Common myeloid progenitor, CD34-positive (primary cell): ENCODE data around the gene DNMT3A.

Experiments
- CTCF ChIA-PET: fragments of 350-600 bp; sonication (Branson Sonifier 250); formaldehyde crosslinking; loops from one replicate; lab custom pipeline; 2021; ENCODE audit warnings: antibody characterized with exemption; lab: Charles Lee
- POLR2A ChIA-PET: fragments of 350-600 bp; sonication (Branson Sonifier 250); formaldehyde crosslinking; loops from one replicate; lab custom pipeline; 2021; ENCODE audit warnings: antibody characterized with exemption; lab: Charles Lee
- DNase-seq, 3 donors: peaks; one replicate each; pipeline versions ENCODE4 v3.0.0 to v3.0.0-alpha.2; 2013
- H3K27ac ChIP-seq, 2 experiments: 1 replicate in 1 of 2; 2 replicates in 1 of 2; pipeline ENCODE4 v1.7.0; 2013; ENCODE audit warnings: inconsistent platforms in 2 of 2, low read length in 2 of 2, mild to moderate bottlenecking in 2 of 2, low read depth in 1 of 2, moderate library complexity in 1 of 2; ENCODE audit not compliant: severe bottlenecking in 2 of 2, insufficient read depth in 1 of 2, poor library complexity in 1 of 2
- H3K27me3 ChIP-seq, 5 experiments: replicated peaks in 2 of 5; 1 replicate in 3 of 5; 2 replicates in 2 of 5; pipeline versions ENCODE4 v1.6.1 to v1.7.0; 2013; ENCODE audit warnings: low read length in 4 of 5, mild to moderate bottlenecking in 2 of 5, moderate library complexity in 2 of 5, inconsistent platforms in 1 of 5; ENCODE audit not compliant: insufficient read depth in 5 of 5, control insufficient read depth in 4 of 5
- H3K36me3 ChIP-seq, 4 experiments: 1 replicate in 2 of 4; 2 replicates in 2 of 4; pipeline versions ENCODE4 v1.6.1 to v1.7.0; 2013; ENCODE audit warnings: low read length in 3 of 4, control low read depth in 1 of 4, mild to moderate bottlenecking in 1 of 4; ENCODE audit not compliant: control insufficient read depth in 4 of 4, insufficient read depth in 4 of 4
- H3K4me1 ChIP-seq, 4 experiments: 1 replicate in 3 of 4; 2 replicates in 1 of 4; pipeline versions ENCODE4 v1.6.1 to v1.7.1; 2013; ENCODE audit warnings: low read length in 3 of 4, mild to moderate bottlenecking in 3 of 4, control low read depth in 1 of 4, inconsistent platforms in 1 of 4, moderate library complexity in 1 of 4; ENCODE audit not compliant: control insufficient read depth in 4 of 4, insufficient read depth in 4 of 4; ENCODE audit errors: control extremely low read depth in 1 of 4
- H3K4me3 ChIP-seq, 7 experiments: 1 replicate in 4 of 7; 2 replicates in 3 of 7; pipeline versions ENCODE4 v1.5.1 to v1.7.0; 2013; ENCODE audit warnings: mild to moderate bottlenecking in 7 of 7, low read length in 6 of 7, moderate library complexity in 6 of 7, inconsistent platforms in 2 of 7, low read depth in 2 of 7, control low read depth in 1 of 7; ENCODE audit not compliant: insufficient read depth in 4 of 7, control insufficient read depth in 1 of 7; ENCODE audit errors: extremely low read depth in 1 of 7
- H3K9me3 ChIP-seq, 5 experiments: 1 replicate in 4 of 5; 2 replicates in 1 of 5; pipeline versions ENCODE4 v1.6.1 to v1.7.1; 2013; ENCODE audit warnings: low read length in 4 of 5, mild to moderate bottlenecking in 2 of 5, inconsistent platforms in 1 of 5, low read depth in 1 of 5, moderate library complexity in 1 of 5; ENCODE audit not compliant: control insufficient read depth in 4 of 5, insufficient read depth in 2 of 5; ENCODE audit errors: control extremely low read depth in 1 of 5
- WGBS: methylation state at CpG from one replicate; pipeline ENCODE4 v1.1.5; 2013; ENCODE audit not compliant: insufficient coverage; 5-methylcytosine and 5-hydroxymethylcytosine counted together

Gene DNMT3A

GRCh38 chr2:25295621-25296020 is 46.1 kb downstream of the DNMT3A start:
- Histone ChIP-seq H3K27ac (peak overlapping the region in 1 of 2 experiments; percentile 14), H3K27me3 (no peaks in the 10 kb centered on the region), H3K36me3 (peaks cover 5 to 20% (median 13%) of the 10 kb centered on the region in 4 experiments), H3K4me1 (peaks cover 7 to 76% (median 55%) of the 10 kb centered on the region in 4 experiments), H3K4me3 (peak overlapping the region in 1 of 7 experiments; percentile 45), H3K9me3 (no peaks in the 10 kb centered on the region)
- ChIA-PET POLR2A (interaction anchor here (0.6 to 2.1 kb wide), 2 partner anchors 44 to 254 kb away, joined by 11 to 18 read pairs; no protein-coding TSS in a partner anchor), CTCF (interaction anchor here (1.5 to 9.1 kb wide), 4 partner anchors 10 to 67 kb away, joined by 3 to 112 read pairs (median 14); no protein-coding TSS in a partner anchor)
- no peak for DNase-seq
- 81% methylated on average over 7 of the region's 7 CpGs for WGBS

DNA sequence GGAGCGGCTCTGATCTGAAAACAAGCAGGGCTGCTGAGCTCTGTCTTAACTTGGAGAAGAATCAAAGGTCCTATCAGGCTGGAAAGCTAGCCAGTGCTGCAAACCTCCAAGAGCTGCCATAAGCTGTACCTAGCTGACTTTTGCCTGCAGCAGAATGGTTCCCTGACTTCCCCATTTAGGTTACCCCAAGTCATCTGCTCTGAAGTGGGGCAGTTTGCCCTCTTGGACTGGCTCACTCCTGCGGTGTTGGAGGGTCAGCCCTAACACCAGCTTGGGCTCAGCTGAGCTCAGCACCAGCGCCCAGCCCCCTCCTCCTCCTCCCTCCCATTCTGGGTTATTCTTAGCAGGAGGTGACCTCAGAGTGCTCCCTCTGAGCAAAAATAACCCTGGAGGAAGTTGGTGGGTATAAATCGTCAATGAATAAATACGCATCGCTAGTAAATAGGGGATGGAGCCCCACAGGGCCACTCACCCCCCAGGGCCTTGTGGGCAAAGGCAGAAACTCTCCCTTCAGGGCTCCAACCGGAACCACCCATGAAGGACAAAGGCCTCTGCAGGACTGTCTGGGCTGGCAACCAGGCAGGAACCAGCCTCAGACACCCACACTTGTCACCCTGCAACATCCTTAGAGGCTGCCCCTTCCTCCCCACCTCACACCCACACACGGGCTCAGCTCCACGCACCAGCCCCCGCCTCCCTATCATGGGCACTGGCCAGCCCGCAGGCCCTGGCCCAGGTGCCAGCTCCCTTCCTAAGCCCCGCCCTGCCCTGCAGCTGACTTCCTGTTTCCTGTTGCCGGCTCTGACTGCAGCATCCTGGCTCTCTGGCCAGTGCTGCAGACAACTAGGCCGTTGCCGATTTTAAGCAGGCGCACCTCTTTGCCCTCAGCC is 46.9 kb downstream of the DNMT3A start:
- 2% methylated on average over 13 of the region's 16 CpGs for WGBS
- CTCF ChIA-PET: interaction anchor here (0.6 to 9.1 kb wide), 7 partner anchors 11 to 45 kb away, joined by 3 to 112 read pairs (median 3); no protein-coding TSS in a partner anchor
- POLR2A ChIA-PET: interaction anchor here (0.6 to 2.1 kb wide), 7 partner anchors 9 to 254 kb away, joined by 3 to 18 read pairs (median 4); no protein-coding TSS in a partner anchor
- H3K4me3 ChIP-seq: peak overlapping the region; percentile 7 to 50 (median 16)
- peak overlapping the region in 1 of 2 experiments; percentile 49 for H3K27ac ChIP-seq
- no peaks in the 10 kb centered on the region for H3K27me3 ChIP-seq
- no peaks in the 10 kb centered on the region for H3K9me3 ChIP-seq
- H3K36me3 ChIP-seq: peaks cover under 1 to 16% (median 11%) of the 10 kb centered on the region in 4 experiments
- DNase-seq: peak; percentile 59 to 91 (median 85)
- peaks cover 7 to 78% (median 63%) of the 10 kb centered on the region in 4 experiments for H3K4me1 ChIP-seq

DNA sequence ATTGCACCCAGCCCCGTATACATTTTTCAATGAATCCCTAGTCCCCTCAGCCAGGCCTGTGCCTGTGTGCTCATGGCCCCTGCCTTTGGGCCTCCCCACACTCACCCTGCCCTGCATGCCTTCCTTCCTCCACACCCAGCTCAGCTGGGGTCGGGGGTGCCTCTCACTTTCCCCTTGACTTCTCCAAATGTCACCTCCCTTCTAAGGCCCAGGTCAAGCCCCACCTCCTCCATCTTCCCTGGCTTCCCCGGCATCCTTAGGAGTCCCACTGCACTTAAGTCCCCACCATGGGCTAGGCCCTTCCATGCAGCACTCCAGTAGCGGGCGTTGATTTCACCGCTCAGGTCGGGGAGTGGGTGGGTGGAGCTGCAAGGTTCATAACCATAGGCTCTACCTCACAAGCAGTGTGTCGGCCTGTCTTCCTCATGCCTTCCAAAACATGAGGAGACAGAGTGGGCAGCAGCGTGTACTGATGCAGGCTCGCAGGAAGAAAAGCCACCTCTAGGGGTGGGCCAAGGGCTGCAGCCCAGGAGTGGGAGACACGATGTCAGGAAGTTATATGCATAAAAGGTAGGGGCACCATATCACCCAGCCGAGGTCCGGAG is 47.7 kb downstream of the DNMT3A start:
- H3K4me1 ChIP-seq: peaks cover 7 to 75% (median 70%) of the 10 kb centered on the region in 4 experiments
- H3K4me3 ChIP-seq: peak overlapping the region in 4 of 7 experiments; percentile 4 to 45 (median 11)
- DNase-seq: no peak
- ChIA-PET POLR2A (interaction anchor here (0.6 to 2.1 kb wide), 6 partner anchors 9 to 88 kb away, joined by 3 to 18 read pairs (median 4); no protein-coding TSS in a partner anchor), CTCF (interaction anchor here (0.6 to 9.1 kb wide), 7 partner anchors 11 to 44 kb away, joined by 3 to 112 read pairs (median 3); no protein-coding TSS in a partner anchor)
- peak overlapping the region in 1 of 2 experiments; percentile 46 for H3K27ac ChIP-seq
- 16% methylated on average over 9 of the region's 13 CpGs for WGBS
- H3K9me3 ChIP-seq: no peaks in the 10 kb centered on the region
- peaks cover 0 to 10% (median 6%) of the 10 kb centered on the region in 4 experiments for H3K36me3 ChIP-seq
- H3K27me3 ChIP-seq: no peaks in the 10 kb centered on the region

DNA sequence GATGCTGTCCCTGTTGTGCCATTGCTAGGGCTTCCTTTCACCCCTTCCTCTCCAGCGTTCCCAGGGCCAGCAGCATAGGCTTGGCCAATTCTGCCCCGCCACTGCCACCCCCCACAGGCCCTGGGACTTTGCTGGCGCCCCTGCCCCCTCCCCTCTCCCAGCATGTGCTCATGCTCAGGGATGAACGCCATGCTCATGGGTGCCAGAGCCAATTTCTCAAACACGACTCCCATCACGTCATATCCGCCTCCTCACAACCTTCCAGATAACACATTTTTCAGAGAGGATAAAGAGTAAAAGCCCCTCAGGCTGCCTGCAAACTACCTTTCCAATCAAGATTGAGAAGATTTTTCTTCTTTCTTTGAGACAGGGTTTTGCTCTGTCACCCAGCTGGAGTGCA is 48.6 kb downstream of the DNMT3A start:
- H3K4me1 ChIP-seq: peaks cover 7 to 80% (median 69%) of the 10 kb centered on the region in 4 experiments
- ChIA-PET CTCF (interaction anchor here (0.6 to 9.1 kb wide), 3 partner anchors 12 to 38 kb away, joined by 3 to 112 read pairs (median 24); no protein-coding TSS in a partner anchor), POLR2A (no interaction called here)
- peak overlapping the region in 1 of 2 experiments; percentile 5 for H3K27ac ChIP-seq
- DNase-seq: no peak
- no peak overlapping the region for H3K4me3 ChIP-seq
- H3K27me3 ChIP-seq: no peaks in the 10 kb centered on the region
- 78% methylated on average over 7 of the region's 7 CpGs for WGBS
- H3K36me3 ChIP-seq: peaks cover 0 to 4% (median 3%) of the 10 kb centered on the region in 4 experiments
- no peaks in the 10 kb centered on the region for H3K9me3 ChIP-seq

- Histone ChIP-seq H3K27me3 (no peaks in the 10 kb centered on the region), H3K4me1 (peaks cover 7 to 80% (median 66%) of the 10 kb centered on the region in 4 experiments), H3K9me3 (no peaks in the 10 kb centered on the region), H3K27ac (peak overlapping the region in 1 of 2 experiments; percentile 5), H3K4me3 (no peak overlapping the region), H3K36me3 (peaks cover 0 to 4% (median under 1%) of the 10 kb centered on the region in 4 experiments)
- 91% methylated on average over 3 of the region's 4 CpGs for WGBS
- CTCF ChIA-PET: interaction anchor here (0.6 to 9.1 kb wide), 5 partner anchors 8 to 19 kb away, joined by 3 to 112 read pairs (median 12); no protein-coding TSS in a partner anchor
- DNase-seq: no peak
- POLR2A ChIA-PET: interaction anchor here (0.6 kb wide), 2 partner anchors 42 to 81 kb away, joined by 3 to 4 read pairs; no protein-coding TSS in a partner anchor
These were observed 49.3 kb downstream of the DNMT3A start for GRCh38 chr2:25292408-25292807.

GRCh38 chr2:25290811-25291495 is 50.8 kb downstream of the DNMT3A start:
- WGBS: 15% methylated on average over 18 of the region's 19 CpGs
- POLR2A ChIA-PET: interaction anchor here (0.5 to 1.6 kb wide), 3 partner anchors 12 to 29 kb away, joined by 3 to 7 read pairs (median 3); no protein-coding TSS in a partner anchor

More at GRCh38 chr2:25290811-25291495, 50.8 kb downstream of the DNMT3A start:
- peak; percentile 58 to 88 (median 86) for DNase-seq
- H3K27me3 ChIP-seq: no peaks in the 10 kb centered on the region
- H3K9me3 ChIP-seq: no peaks in the 10 kb centered on the region
- H3K4me3 ChIP-seq: peak overlapping the region in 2 of 7 experiments; percentile 8 to 33
- CTCF ChIA-PET: interaction anchor here (0.6 to 9.1 kb wide), 6 partner anchors 10 to 52 kb away, joined by 3 to 112 read pairs (median 6); no protein-coding TSS in a partner anchor
- H3K36me3 ChIP-seq: peaks cover 0 to 4% (median 0%) of the 10 kb centered on the region in 4 experiments
- H3K4me1 ChIP-seq: peaks cover 7 to 79% (median 63%) of the 10 kb centered on the region in 4 experiments
- no peak overlapping the region for H3K27ac ChIP-seq
